IPS-NIHi7 (cell line): ENCODE data around the gene RCOR1.

Experiments
- DNase-seq: peaks from one replicate; pipeline ENCODE4 v3.0.0; 2012; ENCODE audit warnings: mixed read lengths; ENCODE audit errors: extremely low spot score

RCOR1 gene

DNA sequence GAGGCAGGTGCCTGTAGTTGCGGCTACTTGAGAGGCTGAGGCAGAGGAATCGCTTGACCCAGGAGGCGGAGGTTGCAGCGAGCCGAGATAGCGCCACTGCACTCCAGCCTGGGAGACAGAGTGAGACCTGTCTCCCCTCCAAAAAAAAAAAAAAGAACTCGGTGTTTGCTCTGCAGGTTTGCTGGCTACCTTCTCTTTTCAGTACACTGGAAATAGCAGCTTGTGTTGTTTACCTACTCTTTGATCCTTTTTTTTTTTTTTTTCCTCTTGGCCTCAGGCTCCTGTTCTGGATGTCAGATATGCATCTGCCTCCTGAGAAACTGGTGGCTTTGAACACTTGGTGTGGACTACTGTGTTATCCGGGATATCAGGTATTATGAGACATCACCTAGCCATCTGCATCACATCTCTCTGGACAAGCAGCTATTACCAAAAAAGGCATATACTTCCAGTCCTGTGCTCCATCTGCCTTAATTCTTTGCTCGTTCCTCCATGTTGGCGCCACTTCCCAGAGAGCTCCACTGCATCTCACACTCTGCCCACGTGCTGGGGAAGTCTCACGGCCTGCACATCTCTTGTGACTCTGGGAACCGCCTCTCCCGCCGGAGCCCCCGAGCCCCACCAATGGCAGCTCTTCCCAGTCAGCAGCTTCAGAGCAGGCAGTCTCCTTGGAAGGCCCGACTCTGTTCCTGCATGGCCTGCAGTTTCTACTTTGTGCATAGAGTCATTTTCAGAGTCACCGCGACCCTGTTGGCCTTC is 133.9 kb downstream of the RCOR1 start:
- DNase-seq: no peak

DNA sequence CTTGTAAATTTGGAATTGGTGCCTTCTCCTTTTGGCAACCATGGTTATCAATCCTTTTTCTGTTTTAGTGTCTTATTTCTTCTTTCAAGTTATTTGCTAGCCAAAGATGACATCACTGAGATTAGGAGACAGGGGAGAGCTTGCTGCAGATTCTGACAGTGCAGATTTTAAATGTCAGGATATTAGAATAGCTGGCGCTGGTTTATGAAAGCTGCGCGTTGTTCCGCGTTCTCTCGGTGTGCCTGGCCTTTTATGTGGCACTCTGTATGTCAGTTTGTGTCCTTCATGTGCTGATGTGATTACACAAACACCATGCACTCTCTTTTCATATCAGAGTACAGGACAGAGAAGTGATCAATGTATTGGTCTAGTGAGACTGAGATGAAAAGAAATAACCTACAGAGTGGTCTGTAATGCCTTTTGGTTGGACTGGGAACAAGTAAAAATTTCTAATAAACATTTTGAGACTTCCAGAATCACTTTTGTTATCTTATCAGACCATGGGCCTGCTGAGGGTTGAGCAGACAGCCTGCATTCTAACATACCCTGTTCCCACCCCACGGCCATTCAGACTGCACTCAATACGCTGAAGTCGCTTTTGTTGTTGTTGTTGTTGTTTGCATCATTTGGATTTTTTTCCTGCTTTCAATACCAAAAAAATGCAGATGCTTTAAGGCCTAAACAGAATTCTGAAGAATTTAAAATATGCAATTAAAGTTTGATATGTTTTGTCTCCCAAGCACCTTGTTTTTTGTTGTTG is 135.1 kb downstream of the RCOR1 start:
- DNase-seq: no peak

DNA sequence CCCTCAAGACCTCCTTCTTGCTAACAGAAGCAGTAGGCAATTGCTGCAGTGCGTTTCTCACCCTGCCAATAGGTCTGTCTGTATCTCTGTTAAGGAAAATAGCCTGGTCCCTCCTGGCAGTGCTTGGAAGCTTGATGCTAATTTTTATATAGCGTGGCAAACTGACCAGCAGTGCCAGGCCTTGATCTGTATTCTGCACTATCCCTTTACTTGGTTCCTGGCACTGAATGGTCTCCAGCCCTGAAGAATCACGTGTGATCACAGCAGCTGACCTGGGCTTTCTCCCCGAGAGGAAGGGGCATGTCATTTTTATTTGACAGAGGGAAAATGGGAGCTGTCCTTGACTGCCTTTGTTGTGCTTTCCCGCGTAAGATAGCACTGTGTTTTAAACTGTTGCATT is 136.1 kb downstream of the RCOR1 start:
- DNase-seq: no peak

DNA sequence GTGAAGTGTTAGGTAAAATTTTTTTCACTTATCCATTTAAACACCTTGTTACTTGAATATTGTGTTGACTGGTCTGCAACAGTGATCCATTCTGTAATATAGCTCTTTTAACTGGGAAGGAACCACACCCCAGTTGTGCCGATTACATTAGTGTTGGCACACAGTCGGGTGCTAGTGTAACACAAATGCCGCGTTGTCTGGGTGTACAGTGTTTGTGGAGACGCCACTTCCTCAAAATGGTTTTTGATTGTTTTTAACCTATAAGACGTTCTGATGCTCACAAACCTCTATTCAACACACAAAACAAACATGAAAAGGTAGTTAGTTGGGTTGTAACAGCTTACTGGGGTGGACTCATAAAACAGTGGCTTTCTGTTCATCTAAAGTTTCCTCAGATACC is 136.8 kb downstream of the RCOR1 start:
- no peak for DNase-seq

DNA sequence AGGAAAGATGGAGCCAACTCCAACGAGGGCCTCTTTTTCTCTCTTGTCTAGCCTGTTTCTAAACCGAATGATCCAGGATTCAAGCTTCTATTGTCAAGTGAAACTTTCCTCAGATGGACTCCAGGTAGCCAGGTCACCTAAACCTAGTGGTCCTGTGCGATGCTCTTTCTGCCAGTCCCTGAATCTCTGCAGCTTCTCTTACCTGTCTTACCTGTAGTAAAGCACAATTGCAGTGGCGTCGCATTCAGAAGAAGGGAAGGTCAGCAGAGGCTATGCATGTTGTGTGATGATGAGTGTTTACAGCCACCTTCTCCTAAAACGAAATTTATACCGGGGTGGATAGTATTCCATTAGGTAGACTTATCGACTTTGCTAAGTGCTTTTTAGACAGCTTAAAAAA is 137.4 kb downstream of the RCOR1 start:
- DNase-seq: no peak

DNA sequence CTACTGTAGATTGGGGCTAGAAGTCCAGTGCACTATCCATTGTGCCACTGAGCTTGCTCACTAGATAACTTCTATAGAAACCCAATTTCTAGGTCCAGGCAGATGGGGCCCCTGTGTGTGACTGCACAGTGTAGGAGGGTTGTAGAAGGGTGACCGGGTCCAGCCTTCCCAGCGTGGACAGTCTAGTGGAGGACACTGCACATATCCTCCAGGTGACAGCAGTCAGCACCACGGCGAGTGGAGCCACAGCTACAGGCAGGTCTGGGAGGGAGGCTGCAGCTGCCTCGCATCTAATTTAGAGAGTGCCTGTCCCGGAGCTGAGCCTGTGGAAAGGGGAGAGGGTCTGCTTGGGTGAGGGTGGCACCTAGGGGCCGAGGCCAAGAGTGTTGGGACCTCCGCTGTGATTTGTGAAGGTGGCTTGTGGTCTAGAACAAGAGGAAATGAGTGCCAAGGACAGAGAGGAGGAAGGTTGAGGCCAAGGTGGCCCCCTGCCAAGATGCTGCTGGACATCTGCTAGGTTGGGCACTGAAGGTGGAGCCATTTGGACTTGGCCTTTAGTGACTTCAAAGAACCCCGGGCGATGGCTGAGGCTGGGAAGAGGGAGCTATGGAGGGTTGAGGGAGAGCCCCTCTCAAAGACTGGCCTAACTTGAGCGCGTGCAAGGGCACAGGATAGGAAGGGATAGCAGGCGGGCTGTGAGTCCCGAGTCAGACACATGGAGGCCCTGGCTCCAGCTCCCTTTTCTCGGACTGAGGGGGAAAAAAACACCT is 138.8 kb downstream of the RCOR1 start:
- no peak for DNase-seq

DNA sequence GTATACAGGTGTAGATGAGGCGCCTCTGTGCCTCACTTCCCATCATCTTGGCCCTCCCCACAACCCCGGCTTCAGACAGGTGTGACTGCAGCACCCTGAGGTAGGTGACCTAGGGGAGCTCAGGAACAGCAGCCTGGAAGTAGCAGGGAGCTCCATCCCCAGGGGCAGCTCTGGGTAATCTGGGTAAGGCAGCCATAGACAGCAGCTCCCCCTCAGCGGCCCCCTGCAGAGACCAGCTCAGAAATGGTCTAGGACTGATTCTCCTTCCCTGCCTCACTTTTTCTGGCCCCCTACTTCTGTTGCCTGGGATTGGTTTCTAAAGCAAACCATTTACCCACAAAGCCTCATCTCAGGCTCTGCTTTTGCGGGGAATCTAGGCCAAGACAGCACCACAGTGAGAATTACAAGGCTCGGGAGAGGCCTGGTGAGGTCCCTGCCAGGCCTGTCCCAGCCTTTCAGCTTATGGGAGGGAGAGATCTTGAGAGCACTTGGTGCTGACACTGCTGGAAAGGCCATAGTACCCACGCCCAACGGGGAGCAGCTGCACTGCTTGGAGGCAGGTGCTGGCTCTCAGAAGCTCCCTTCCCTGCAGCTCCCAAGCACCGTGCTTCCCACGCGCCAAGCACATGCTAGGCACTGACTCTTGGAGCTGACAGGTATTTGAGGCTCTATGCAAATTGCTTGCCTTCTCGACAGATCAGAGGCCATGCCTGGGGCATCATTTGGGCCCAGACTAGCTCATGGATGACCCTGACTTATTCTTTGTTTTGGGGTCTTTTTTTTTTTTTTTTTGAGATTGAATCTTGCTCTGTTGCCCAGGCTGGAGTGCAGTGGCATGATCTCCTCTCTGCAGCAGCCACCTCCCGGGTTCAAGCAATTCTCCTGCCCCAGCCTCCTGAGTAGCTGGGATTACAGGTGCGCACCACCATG is 139.7 kb downstream of the RCOR1 start:
- no peak for DNase-seq

DNA sequence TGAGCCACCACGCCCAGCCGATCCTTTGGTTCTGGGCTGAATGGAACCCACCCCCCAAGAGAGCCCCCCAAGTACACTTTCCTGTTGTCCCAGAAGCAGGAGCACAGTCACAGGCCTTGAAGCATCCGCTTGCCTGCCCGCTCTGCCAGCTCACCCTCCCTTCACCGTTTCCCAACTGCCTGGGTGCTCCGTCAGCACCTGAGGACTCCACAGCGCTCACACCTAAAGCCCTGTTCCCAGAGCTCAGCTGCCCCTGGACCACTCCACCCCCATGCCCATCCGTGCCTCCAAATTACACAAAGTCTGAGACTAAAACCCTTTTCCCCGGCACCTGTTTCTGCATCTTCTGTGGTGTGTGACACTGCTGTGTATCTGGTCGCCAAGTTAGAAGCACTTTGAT is 140.5 kb downstream of the RCOR1 start:
- no peak for DNase-seq

DNA sequence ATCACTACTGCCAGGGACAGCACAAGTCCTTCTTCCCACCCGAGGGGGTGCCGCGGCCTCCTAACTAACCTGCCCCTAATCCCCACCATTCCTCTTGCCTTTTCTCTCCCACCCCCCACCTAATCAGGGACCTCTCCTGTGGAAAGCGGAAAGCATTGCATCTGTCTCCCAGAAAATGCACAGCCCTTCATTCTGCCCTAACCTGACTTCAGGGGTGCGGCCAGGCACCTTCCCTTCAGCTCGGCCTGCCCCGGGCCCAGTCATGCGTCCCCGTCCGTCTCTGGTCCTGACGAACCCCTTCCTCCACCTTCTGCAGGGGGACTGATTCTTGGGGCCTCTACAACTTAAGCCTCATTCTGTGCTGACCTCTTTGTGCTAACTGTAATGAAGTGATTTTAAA is 140.9 kb downstream of the RCOR1 start:
- DNase-seq: no peak

DNA sequence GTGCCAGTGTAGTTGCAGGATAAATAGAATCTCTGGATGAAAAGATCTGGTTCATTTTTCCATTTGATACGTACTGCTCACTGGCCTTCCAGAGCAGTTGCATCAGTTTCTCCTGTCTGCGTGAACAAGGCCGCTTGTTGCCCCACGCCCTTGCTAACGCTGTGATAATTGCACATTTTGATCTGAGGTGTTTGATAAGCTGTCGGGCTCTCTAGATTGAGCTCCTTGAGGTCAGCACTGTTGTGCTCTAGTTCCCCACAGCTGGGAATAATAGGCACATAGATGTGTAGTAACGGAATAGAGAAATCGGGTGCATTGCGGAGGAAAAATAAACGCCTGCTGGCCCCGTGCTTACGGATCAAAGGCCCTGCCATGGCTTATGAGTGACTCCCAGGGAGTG is 142.0 kb downstream of the RCOR1 start:
- DNase-seq: no peak

DNA sequence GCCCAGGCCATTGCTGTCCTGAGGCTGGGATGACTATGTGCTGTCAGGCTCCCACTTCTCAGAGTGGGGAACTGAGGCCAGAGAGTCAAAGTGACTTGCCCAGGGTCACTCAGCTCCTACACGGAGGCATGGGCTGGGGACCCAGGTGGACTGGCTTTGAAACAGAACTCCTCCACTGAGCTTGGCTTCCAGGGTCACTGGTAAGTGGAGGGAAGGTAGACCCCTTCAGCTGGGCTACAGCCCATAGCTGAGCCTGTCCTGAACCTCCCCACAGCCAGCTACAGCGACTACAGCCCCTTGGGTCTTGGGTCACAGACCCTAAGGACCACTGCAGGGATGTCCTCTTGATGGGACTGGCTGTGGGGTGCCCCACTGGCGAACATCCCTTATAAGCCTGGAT is 144.5 kb downstream of the RCOR1 start:
- no peak for DNase-seq

DNA sequence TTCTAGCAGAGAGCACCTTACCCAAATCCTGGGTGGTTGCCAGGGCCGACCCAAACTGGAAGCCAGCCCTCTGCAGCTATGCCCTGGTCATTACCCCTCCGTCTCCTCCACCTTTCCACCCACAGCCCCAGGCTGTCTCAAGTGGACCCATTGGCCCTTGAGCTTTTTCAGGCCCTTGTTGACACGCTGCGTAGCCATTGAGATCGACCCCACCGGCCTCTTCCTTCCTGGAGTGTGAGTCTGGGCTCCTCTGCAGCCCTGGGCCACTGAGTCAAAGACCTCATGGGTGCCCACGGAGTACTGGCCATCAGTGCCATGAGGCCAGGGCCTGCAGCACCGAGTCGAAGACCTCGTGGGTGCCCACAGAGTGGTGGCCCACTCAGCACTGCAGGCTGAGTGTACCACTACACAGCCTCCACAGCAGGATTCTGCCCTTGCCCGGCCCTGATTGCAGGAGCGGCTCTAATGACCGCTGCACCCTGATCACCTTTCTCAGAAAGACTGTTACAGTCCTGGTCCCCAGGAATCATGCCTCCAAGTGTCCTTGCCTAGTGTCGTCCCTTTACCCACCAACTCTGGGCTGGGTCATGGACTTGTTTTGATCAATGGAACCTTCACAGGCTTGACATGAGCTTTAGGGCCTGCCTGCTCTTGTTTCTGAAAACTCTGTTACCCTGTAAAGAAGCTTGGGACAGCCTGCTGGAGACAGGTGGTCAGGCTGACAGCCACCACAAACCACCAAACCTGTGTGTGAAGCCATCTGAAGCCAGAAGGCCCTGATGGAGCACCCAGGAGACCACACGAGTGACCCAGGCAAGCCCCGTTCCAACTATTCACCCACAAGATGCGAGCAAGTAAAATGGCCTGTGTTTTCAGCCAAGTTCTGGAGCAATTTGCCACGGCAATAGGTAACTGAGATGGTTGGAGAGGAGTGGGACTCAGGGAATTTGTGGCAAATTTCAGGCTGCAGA is 145.2 kb downstream of the RCOR1 start:
- no peak for DNase-seq

DNA sequence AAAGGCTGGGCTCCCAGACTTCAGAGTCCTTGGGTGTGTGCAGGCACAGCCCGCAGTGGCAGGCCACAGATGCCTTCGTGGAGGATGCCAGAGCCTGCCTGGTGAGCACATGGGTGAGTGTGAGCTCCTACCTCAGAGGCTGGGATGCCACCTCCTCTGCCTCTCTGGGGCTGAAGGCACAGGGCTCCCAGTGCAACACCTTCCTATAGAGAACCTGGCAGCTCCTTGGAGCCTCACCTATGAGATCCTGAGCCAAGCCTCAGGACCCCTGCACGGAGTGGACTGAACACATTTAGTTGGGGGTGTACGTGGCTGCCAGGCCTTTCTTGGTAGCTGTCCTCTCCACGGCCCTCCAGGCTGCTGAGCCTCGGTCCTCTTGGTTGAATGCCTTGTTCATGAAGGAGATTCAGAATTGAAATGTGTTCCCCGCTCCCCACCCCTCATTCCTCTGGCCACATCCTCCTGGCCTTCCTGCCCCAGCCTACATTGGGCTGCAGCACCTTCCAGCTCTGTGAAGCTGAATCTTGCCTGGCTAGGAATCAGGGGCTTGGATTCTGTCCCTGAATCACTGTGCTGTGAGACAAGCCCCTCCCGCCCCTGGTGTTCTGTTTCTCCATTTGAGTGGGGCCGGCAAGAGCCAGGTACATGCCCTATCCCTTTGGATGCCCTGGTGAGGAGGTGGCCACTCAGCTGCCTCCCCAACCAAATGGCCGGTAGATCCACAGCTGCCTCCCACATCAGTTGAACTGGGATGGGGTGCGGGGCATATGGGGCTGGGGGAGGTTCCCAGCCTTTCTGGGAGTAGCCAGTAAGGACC is 146.1 kb downstream of the RCOR1 start:
- DNase-seq: no peak

DNA sequence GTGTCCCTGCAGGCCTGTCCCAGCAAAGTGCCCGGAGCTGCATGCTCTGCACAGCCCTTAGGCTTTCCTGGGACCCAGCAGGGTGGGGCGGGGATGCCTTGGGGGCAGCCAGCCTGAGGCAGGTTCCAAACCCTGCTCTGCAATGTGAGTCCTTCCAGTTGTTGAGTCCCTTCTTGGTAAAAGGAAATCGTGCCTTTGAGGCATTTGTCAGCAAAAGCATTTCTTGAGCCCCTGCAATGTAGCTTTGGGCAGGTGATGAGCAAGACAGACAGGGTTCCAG is 146.7 kb downstream of the RCOR1 start:
- no peak for DNase-seq

DNA sequence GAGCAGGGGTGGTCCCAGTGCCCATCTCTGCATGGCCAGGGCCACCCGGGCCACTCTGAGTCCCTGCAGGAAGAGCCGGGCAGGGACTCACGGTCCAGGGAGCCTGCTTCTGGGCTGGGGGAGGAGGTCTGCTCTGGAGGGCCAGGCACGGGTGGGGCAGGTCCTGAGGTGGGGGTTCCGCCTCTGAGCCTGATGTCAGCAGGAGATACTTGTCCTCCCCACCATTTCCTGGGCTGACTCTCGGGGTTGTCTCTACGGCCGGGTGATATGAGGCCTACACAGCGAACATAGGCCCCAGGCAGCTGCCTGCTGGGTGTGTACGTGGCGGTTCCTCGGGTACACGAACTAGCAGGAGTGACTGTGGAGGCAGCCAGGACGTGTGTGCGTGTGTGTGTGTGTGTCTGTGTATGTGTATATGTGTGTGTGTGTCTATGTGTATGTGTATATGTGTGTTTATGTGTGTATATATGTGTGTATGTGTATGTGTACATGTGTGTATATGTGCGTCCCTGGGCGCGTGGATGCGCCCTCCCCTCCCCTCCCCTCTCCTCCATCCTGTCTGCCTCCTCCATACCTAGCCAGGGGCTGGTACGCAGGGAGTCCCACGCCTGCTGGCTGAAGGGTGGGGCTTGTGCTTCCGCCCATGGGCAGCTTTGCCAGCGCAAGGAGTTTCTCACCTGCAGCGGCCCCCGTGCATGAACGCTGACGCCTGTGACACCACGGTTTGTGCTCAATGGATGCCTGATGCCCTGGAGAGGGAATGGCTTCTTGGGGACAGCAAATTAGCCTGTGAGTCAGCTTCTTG is 154.4 kb downstream of the RCOR1 start:
- no peak for DNase-seq

DNA sequence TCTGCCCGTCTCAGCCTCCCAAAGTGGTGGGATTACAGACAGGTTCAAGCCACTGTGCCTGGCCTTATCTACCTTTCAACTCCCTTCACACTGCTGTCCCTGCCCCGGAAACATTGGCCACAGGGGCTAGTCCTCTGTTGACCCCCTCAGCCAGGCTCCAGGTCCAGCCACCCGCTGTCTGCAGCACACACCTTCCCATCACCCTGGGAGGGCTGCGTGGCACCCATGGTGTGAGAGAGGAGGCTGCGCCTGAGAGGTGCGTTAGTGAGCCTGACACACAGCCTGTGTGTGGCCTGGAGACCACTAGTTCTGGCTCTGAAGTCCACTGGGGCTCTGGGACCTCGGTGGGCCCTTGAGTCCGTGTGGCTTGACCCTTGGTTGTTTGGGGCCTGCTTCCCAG is 156.4 kb downstream of the RCOR1 start:
- no peak for DNase-seq

DNA sequence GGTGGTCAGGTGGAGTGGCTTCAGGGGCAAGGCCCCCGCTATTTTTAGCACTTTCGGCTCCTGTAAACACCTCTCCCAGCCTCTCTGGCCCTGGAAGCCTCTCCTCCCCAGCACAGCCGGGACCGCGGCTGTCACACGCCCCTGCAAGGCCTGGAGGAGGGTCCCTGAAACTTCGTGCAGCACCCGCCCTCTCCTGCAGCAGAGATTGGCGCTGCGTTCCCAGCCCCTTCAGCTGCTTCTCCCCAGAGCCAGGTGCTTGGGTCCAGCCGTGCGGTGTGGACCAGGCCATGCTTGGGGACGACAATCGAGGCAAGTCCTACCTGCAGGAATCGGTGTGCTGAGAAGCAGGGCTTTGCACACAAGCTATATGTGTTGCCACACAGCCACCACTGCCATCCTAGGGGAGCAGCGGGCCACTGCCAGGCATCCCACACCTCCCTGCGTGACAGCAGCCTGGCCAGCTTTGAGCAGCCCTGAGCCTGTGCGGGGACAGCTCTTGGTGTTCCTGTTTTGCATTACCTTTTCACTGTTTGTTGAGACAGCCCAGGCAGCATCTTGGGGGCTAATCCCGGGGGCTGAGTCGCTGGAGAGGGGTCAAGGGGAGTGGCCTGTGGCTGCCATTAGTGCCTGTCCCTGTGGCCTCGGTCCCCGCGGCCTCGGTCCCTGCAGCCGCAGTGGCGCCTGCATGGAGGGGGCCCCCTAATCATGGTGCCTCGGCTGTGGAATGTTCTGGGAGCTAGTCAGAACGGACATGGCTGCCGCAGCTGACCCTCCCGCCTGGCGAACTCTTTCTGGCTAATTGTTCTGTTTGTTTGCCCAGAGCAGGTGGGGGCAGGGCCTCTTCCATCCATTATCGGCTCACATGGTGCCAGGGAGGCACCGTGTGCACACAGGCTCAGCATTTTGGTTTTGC is 157.2 kb downstream of the RCOR1 start:
- no peak for DNase-seq

DNA sequence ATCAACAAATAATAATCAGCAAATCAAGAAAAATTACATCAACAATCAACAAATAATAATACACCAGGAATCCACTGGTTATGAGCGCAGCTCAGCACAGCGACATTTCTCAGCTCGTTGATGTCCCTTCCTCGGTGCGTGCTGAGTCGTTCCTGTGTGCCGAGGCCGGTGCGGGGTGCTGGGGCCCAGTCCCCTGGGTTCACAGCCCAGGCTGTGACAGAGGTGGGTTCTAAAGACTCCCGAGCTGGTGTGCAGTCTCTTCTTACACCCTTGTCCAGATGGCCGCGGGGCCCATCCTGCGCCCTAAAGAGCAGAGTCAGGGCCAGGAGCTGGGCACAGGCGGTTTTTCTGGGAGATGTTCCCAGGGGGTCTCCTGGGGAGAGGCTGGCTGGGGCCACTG is 157.9 kb downstream of the RCOR1 start:
- DNase-seq: no peak
